Tibial artery (tissue), 4 donors: ENCODE data around the gene FAM227B.

Experiments
- DNase-seq, 2 donors: peaks; one replicate each; pipeline ENCODE4 v3.0.0-alpha.2; 2019
- H3K27ac ChIP-seq, 2 donors: fragments of 200-600 bp; sonication (generic) in 1 of 2; 1 replicate in 1 of 2; 2 replicates in 1 of 2; pipeline ENCODE4 v1.5.1; 2018 to 2019; ENCODE audit warnings: mild to moderate bottlenecking in 1 of 2
- H3K27me3 ChIP-seq, 2 donors: fragments of 200-600 bp; sonication (generic) in 1 of 2; one replicate each; pipeline versions ENCODE4 v1.5.1 to v1.6.0; 2016 to 2019
- H3K36me3 ChIP-seq, 3 donors: fragments of 200-600 bp; sonication (generic) in 2 of 3; one replicate each; pipeline ENCODE4 v1.5.1; 2016 to 2019; ENCODE audit warnings: mild to moderate bottlenecking in 2 of 3
- H3K4me1 ChIP-seq, 4 donors: fragments of 200-600 bp; sonication (generic) in 2 of 4; 1 replicate in 3 of 4; 2 replicates in 1 of 4; pipeline ENCODE4 v1.5.1; 2016 to 2019
- H3K4me3 ChIP-seq, 2 donors: fragments of 200-600 bp; sonication (generic) in 1 of 2; 1 replicate in 1 of 2; 2 replicates in 1 of 2; pipeline ENCODE4 v1.5.1; 2018 to 2019; ENCODE audit warnings: mild to moderate bottlenecking in 2 of 2
- H3K9me3 ChIP-seq, 3 donors: fragments of 200-600 bp; sonication (generic) in 1 of 3; one replicate each; pipeline ENCODE4 v1.5.1; 2016 to 2019
- CTCF ChIP-seq, 2 experiments: fragments of 200-600 bp in 1 of 2; fragments of 450-650 bp in 1 of 2; IDR thresholded peaks; one replicate each; pipeline ENCODE4 v1.5.1; 2017 to 2019; ENCODE audit warnings: antibody characterized with exemption in 2 of 2, mild to moderate bottlenecking in 1 of 2, moderate library complexity in 1 of 2
- intact Hi-C: fragments of 100-400 bp; cut with DNase I; formaldehyde crosslinking; loops from one replicate; pipeline ENCODE4 v1.15.0; 2023; ENCODE audit warnings: low total_unique reads

FAM227B gene

GRCh38 chr15:49418811-49419210, 201.8 kb downstream of the FAM227B start:
- Histone ChIP-seq H3K27ac (no peak overlapping the region), H3K4me3 (no peak overlapping the region), H3K4me1 (peaks cover 0 to 6% (median 1%) of the 10 kb centered on the region in 4 donors), H3K27me3 (no peaks in the 10 kb centered on the region), H3K9me3 (no peaks in the 10 kb centered on the region), H3K36me3 (no peaks in the 10 kb centered on the region)
- intact Hi-C loops: no loop called here
- DNase-seq: no peak
- TF ChIP-seq CTCF (IDR thresholded peaks at IDR 0.05): no peak

- no peaks in the 10 kb centered on the region for H3K4me1 ChIP-seq
- no peak overlapping the region for H3K4me3 ChIP-seq
- no peak for TF ChIP-seq CTCF (IDR thresholded peaks at IDR 0.05)
- no peaks in the 10 kb centered on the region for H3K36me3 ChIP-seq
- intact Hi-C loops: no loop called here
- no peaks in the 10 kb centered on the region for H3K27me3 ChIP-seq
- H3K9me3 ChIP-seq: no peaks in the 10 kb centered on the region
- DNase-seq: no peak
- H3K27ac ChIP-seq: no peak overlapping the region
These were observed 205.0 kb downstream of the FAM227B start for GRCh38 chr15:49415638-49416037.

DNA sequence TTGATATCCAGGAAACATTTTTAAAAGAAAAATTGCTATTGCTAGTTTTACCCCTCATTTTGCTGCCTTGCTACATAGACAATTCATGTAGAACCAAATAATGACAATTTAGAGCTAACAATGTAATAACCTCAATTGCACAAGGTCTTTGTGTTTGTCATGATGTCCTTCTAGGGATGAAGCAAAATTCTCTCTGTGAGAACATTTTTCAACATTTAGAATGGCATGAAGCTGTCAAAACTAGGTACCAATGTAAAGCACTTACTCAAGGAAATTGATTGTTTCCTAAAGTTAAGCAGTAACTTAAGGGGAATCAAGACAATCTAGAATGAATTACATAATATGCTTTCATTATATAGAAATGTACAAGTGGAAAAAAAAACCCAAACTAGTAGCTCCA, 205.5 kb downstream of the FAM227B start:
- Histone ChIP-seq H3K27ac (no peak overlapping the region), H3K4me1 (no peaks in the 10 kb centered on the region), H3K4me3 (no peak overlapping the region), H3K9me3 (no peaks in the 10 kb centered on the region), H3K27me3 (no peaks in the 10 kb centered on the region), H3K36me3 (no peaks in the 10 kb centered on the region)
- DNase-seq: no peak
- intact Hi-C loops: no loop called here
- TF ChIP-seq CTCF (IDR thresholded peaks at IDR 0.05): no peak

- H3K4me3 ChIP-seq: no peak overlapping the region
- no peak overlapping the region for H3K27ac ChIP-seq
- intact Hi-C loops: no loop called here
- no peaks in the 10 kb centered on the region for H3K36me3 ChIP-seq
- no peaks in the 10 kb centered on the region for H3K4me1 ChIP-seq
- DNase-seq: no peak
- H3K9me3 ChIP-seq: no peaks in the 10 kb centered on the region
- no peak for TF ChIP-seq CTCF (IDR thresholded peaks at IDR 0.05)
- H3K27me3 ChIP-seq: no peaks in the 10 kb centered on the region
These were observed 207.8 kb downstream of the FAM227B start for GRCh38 chr15:49412797-49413196.

GRCh38 chr15:49410641-49411040, 210.0 kb downstream of the FAM227B start:
- DNase-seq: no peak
- Histone ChIP-seq H3K36me3 (no peaks in the 10 kb centered on the region), H3K4me3 (no peak overlapping the region), H3K4me1 (no peaks in the 10 kb centered on the region), H3K9me3 (no peaks in the 10 kb centered on the region), H3K27ac (no peak overlapping the region), H3K27me3 (no peaks in the 10 kb centered on the region)
- TF ChIP-seq CTCF (IDR thresholded peaks at IDR 0.05): no peak
- intact Hi-C loops: no loop called here
